ENCODE data around the gene SPDYE3.

The SPDYE3 gene

GRCh38 chr7:100370303-100370702, 62.8 kb downstream of the SPDYE3 start:
- peaks cover 6% of the 10 kb centered on the region; the same call in 1 of the 2 replicates for H3K27me3 ChIP-seq (ENCODE audit: low read depth, low read length)
- H3K36me3 ChIP-seq (replicated peaks; ENCODE audit: low read depth, low read length): peaks cover 3% of the 10 kb centered on the region
- TF ChIP-seq CTCF (IDR thresholded peaks at IDR 0.05; ENCODE audit: low read depth, low read length) (no peak), EZH2phosphoT487 (IDR thresholded peaks at IDR 0.05; ENCODE audit: low read depth) (no peak)
- H3K79me2 ChIP-seq (ENCODE audit: low read length): no peaks in the 10 kb centered on the region
- H3K4me1 ChIP-seq (ENCODE audit: low read length): peaks cover 88% of the 10 kb centered on the region
- H3K9ac ChIP-seq (ENCODE audit: low read length): no peak overlapping the region
- 0 out of 2 replicates have a peak overlapping the region, but pooled peaks have one; percentile 10 for H3K4me2 ChIP-seq (ENCODE audit: low read length)
- no peaks in the 10 kb centered on the region for H3K9me3 ChIP-seq (ENCODE audit: insufficient read depth, low read length)
- no peaks in the 10 kb centered on the region for H4K20me1 ChIP-seq (ENCODE audit: insufficient read depth, low read length)
- H3K4me3 ChIP-seq (ENCODE audit: low read length): no peak overlapping the region
- no peak overlapping the region for H2AFZ ChIP-seq (ENCODE audit: low read depth, low read length)
- H3K27ac ChIP-seq (ENCODE audit: low read length): peak overlapping the region; percentile 89

GRCh38 chr7:100370746-100371145, 63.2 kb downstream of the SPDYE3 start:
- Histone ChIP-seq H3K27ac (ENCODE audit: low read length) (no peak overlapping the region), H3K4me2 (ENCODE audit: low read length) (no peak overlapping the region), H4K20me1 (ENCODE audit: insufficient read depth, low read length) (no peaks in the 10 kb centered on the region), H3K9ac (ENCODE audit: low read length) (no peak overlapping the region), H3K36me3 (replicated peaks; ENCODE audit: low read depth, low read length) (peaks cover 3% of the 10 kb centered on the region), H3K4me1 (ENCODE audit: low read length) (peaks cover 85% of the 10 kb centered on the region), H3K4me3 (ENCODE audit: low read length) (no peak overlapping the region), H3K79me2 (ENCODE audit: low read length) (no peaks in the 10 kb centered on the region), H2AFZ (ENCODE audit: low read depth, low read length) (no peak overlapping the region), H3K27me3 (ENCODE audit: low read depth, low read length) (peaks cover 6% of the 10 kb centered on the region; the same call in 1 of the 2 replicates), H3K9me3 (ENCODE audit: insufficient read depth, low read length) (no peaks in the 10 kb centered on the region)
- no peak for TF ChIP-seq EZH2phosphoT487 (IDR thresholded peaks at IDR 0.05; ENCODE audit: low read depth)
- TF ChIP-seq CTCF (IDR thresholded peaks at IDR 0.05; ENCODE audit: low read depth, low read length): no peak

- peaks cover 80% of the 10 kb centered on the region for H3K4me1 ChIP-seq (ENCODE audit: low read length)
- H3K4me3 ChIP-seq (ENCODE audit: low read length): no peak overlapping the region
- H3K36me3 ChIP-seq (replicated peaks; ENCODE audit: low read depth, low read length): peaks cover 3% of the 10 kb centered on the region
- H3K27me3 ChIP-seq (ENCODE audit: low read depth, low read length): peaks cover 6% of the 10 kb centered on the region; the same call in 1 of the 2 replicates
- no peak overlapping the region for H3K4me2 ChIP-seq (ENCODE audit: low read length)
- H3K27ac ChIP-seq (ENCODE audit: low read length): no peak overlapping the region
- H3K79me2 ChIP-seq (ENCODE audit: low read length): no peaks in the 10 kb centered on the region
- no peak for TF ChIP-seq CTCF (IDR thresholded peaks at IDR 0.05; ENCODE audit: low read depth, low read length)
- no peak for TF ChIP-seq EZH2phosphoT487 (IDR thresholded peaks at IDR 0.05; ENCODE audit: low read depth)
- no peaks in the 10 kb centered on the region for H4K20me1 ChIP-seq (ENCODE audit: insufficient read depth, low read length)
- no peak overlapping the region for H2AFZ ChIP-seq (ENCODE audit: low read depth, low read length)
- no peak overlapping the region for H3K9ac ChIP-seq (ENCODE audit: low read length)
- no peaks in the 10 kb centered on the region for H3K9me3 ChIP-seq (ENCODE audit: insufficient read depth, low read length)
Observed at GRCh38 chr7:100371561-100372171, 64.2 kb downstream of the SPDYE3 start.

Measured in OCI-LY3 (cell line).